Sigmoid colon (tissue), 7 donors: ENCODE results near the gene RRP36. TPM values are rescaled to one million over a fixed set of nuclear protein-coding genes. Genes with fewer than 3 reads are reported as not detected.

Experiments
- DNase-seq: peaks from one replicate; pipeline ENCODE4 v3.0.0-alpha.2; 2019
- H3K27ac ChIP-seq, 4 donors: fragments of 200-600 bp; sonication (generic); one replicate each; pipeline ENCODE4 v1.5.1; 2016 to 2019; ENCODE audit warnings: mild to moderate bottlenecking in 1 of 4
- H3K27me3 ChIP-seq, 3 donors: fragments of 200-600 bp; sonication (generic); one replicate each; pipeline ENCODE4 v1.5.1; 2019; ENCODE audit warnings: mild to moderate bottlenecking in 1 of 3
- H3K36me3 ChIP-seq, 4 donors: fragments of 200-600 bp; sonication (generic); one replicate each; pipeline ENCODE4 v1.5.1; 2016 to 2019
- H3K4me1 ChIP-seq, 4 donors: fragments of 200-600 bp; sonication (generic); one replicate each; pipeline ENCODE4 v1.5.1; 2017 to 2019
- H3K4me3 ChIP-seq, 4 donors: fragments of 200-600 bp; sonication (generic); one replicate each; pipeline ENCODE4 v1.5.1; 2017 to 2019; ENCODE audit warnings: mild to moderate bottlenecking in 2 of 4, moderate library complexity in 1 of 4
- H3K9me3 ChIP-seq, 4 donors: fragments of 200-600 bp in 3 of 4; sonication (generic) in 3 of 4; one replicate each; pipeline versions ENCODE4 v1.5.1 to v1.6.1; 2013 to 2019
- CTCF ChIP-seq, 4 experiments: fragments of 450-650 bp in 3 of 4; fragments of 200-600 bp in 1 of 4; IDR thresholded peaks; one replicate each; pipeline ENCODE4 v1.5.1; 2016 to 2019; ENCODE audit warnings: antibody characterized with exemption in 4 of 4, mild to moderate bottlenecking in 3 of 4, moderate library complexity in 2 of 4
- EP300 ChIP-seq, 4 donors: sonication (generic); formaldehyde crosslinking; IDR thresholded peaks; one replicate each; pipeline ENCODE4 v1.6.1; 2017; ENCODE audit warnings: antibody characterized with exemption in 4 of 4
- POLR2A ChIP-seq, 2 donors: fragments of 450-650 bp; IDR thresholded peaks; one replicate each; pipeline ENCODE4 v1.6.1; 2016; ENCODE audit warnings: antibody characterized with exemption in 2 of 2, mild to moderate bottlenecking in 2 of 2, moderate library complexity in 2 of 2
- POLR2AphosphoS5 ChIP-seq, 4 donors: sonication (generic); formaldehyde crosslinking; IDR thresholded peaks; one replicate each; pipeline ENCODE4 v1.6.1; 2017; ENCODE audit warnings: antibody characterized with exemption in 4 of 4
- WGBS, 2 donors: extraction: QIAGEN DNeasy Blood & Tissue Kit; methylation state at CpG; one replicate each; pipeline ENCODE4 v1.1.7; 2013; 5-methylcytosine and 5-hydroxymethylcytosine counted together
- intact Hi-C: fragments of 100-400 bp; cut with DNase I; formaldehyde crosslinking; loops from one replicate; pipeline ENCODE4 v1.15.1; 2023
- polyA plus RNA-seq, 3 donors: library from polyadenylated mRNA; stranded (reverse); fragments of 200-250 nt; gene quantifications; one replicate each; pipeline ENCODE4 v1.2.3, GENCODE V29; 2013
- total RNA-seq, 4 donors: library from RNA; depleted of rRNA; stranded (reverse); fragments of >200 nt; gene quantifications; one replicate each; pipeline ENCODE4 v1.1.0, GENCODE V29; 2016
- donor health status: healthy with polysubstance abuse.
- donor health status: Bipolar disorder and iron deficiency.
- donor health status: healthy.

Gene RRP36
- total and polyA plus RNA-seq, 7 donors: 24.6 to 50.8 (median 42.7) TPM

- Histone ChIP-seq H3K4me3 (peak within 1 kb of the TSS; percentile 25 to 53 (median 48)), H3K9me3 (no peaks in the 10 kb centered on the region), H3K27ac (peak within 1 kb of the TSS in 1 of 4 donors; percentile 42), H3K36me3 (peaks cover 7 to 43% (median 11%) of the 10 kb centered on the region in 4 donors), H3K4me1 (peaks cover 0 to 18% (median 16%) of the 10 kb centered on the region in 4 donors), H3K27me3 (peaks cover 13 to 28% (median 16%) of the 10 kb centered on the region in 3 donors)
- intact Hi-C loops: no loop called here
- 4 to 5% methylated on average over 60 of the region's 60 CpGs for WGBS, 2 donors
- TF ChIP-seq CTCF (IDR thresholded peaks at IDR 0.05) (no peak), EP300 (IDR thresholded peaks at IDR 0.05) (no peak), POLR2A (IDR thresholded peaks at IDR 0.05) (no peak), POLR2AphosphoS5 (IDR thresholded peaks at IDR 0.05) (no peak)
- no peak for DNase-seq
These were observed 54.4 kb downstream of the RRP36 start, which contains the start of gene PTK7 for GRCh38 chr6:43075670-43076463. Gene PTK7 (plus strand): TSS chr6:43076314. CDS start chr6:43076489, 175 bp downstream.

GRCh38 chr6:43076464-43077332 is 55.3 kb downstream of the RRP36 start:
- TF ChIP-seq POLR2AphosphoS5 (IDR thresholded peaks at IDR 0.05) (no peak), EP300 (IDR thresholded peaks at IDR 0.05) (no peak), CTCF (IDR thresholded peaks at IDR 0.05) (no peak), POLR2A (IDR thresholded peaks at IDR 0.05) (no peak)
- Histone ChIP-seq H3K9me3 (no peaks in the 10 kb centered on the region), H3K4me1 (peaks cover 0 to 18% (median 16%) of the 10 kb centered on the region in 4 donors), H3K27ac (peak overlapping the region in 1 of 4 donors; percentile 40), H3K4me3 (peak overlapping the region; percentile 25 to 53 (median 48)), H3K36me3 (peaks cover 7 to 34% (median 10%) of the 10 kb centered on the region in 4 donors), H3K27me3 (peaks cover 13 to 28% (median 16%) of the 10 kb centered on the region in 3 donors)
- WGBS, 2 donors: 1% methylated on average over 72 of the region's 72 CpGs
- intact Hi-C loops: no loop called here
- DNase-seq: no peak

GRCh38 chr6:43077333-43077809 is 55.9 kb downstream of the RRP36 start:
- peaks cover 0 to 18% (median 16%) of the 10 kb centered on the region in 4 donors for H3K4me1 ChIP-seq
- H3K27me3 ChIP-seq: peaks cover 13 to 28% (median 16%) of the 10 kb centered on the region in 3 donors
- no peak overlapping the region for H3K27ac ChIP-seq
- 23 to 39% methylated on average over 8 of the region's 8 CpGs for WGBS, 2 donors
- H3K36me3 ChIP-seq: peaks cover 6 to 28% (median 7%) of the 10 kb centered on the region in 4 donors
- peak overlapping the region in 3 of 4 donors; percentile 43 to 53 (median 52) for H3K4me3 ChIP-seq
- H3K9me3 ChIP-seq: no peaks in the 10 kb centered on the region
- TF ChIP-seq EP300 (IDR thresholded peaks at IDR 0.05) (no peak), CTCF (IDR thresholded peaks at IDR 0.05) (no peak), POLR2AphosphoS5 (IDR thresholded peaks at IDR 0.05) (no peak), POLR2A (IDR thresholded peaks at IDR 0.05) (no peak)
- no peak for DNase-seq
- intact Hi-C loops: no loop called here

GRCh38 chr6:43077981-43078511 is 56.6 kb downstream of the RRP36 start:
- Histone ChIP-seq H3K4me1 (peaks cover 0 to 18% (median 16%) of the 10 kb centered on the region in 4 donors), H3K27ac (no peak overlapping the region), H3K27me3 (peaks cover 13 to 28% (median 16%) of the 10 kb centered on the region in 3 donors), H3K9me3 (no peaks in the 10 kb centered on the region), H3K4me3 (no peak overlapping the region), H3K36me3 (peaks cover under 1 to 21% (median 2%) of the 10 kb centered on the region in 4 donors)
- intact Hi-C loops: no loop called here
- 84 to 90% methylated on average over 6 of the region's 6 CpGs for WGBS, 2 donors
- TF ChIP-seq POLR2A (IDR thresholded peaks at IDR 0.05) (no peak), POLR2AphosphoS5 (IDR thresholded peaks at IDR 0.05) (no peak), EP300 (IDR thresholded peaks at IDR 0.05) (no peak), CTCF (IDR thresholded peaks at IDR 0.05) (no peak)
- no peak for DNase-seq
